Type B pancreatic cell (in vitro differentiated cells): Measurements from ENCODE around the gene NUDT3. TPM values are rescaled to one million over a fixed set of nuclear protein-coding genes. Genes with fewer than 3 reads are reported as not detected.

Experiments used
- DNase-seq: peaks from one replicate; pipeline ENCODE4 v3.0.0; 2021; ENCODE audit warnings: mixed read lengths; ENCODE audit not compliant: unreplicated experiment; ENCODE audit errors: extremely low spot score
- H3K27ac Mint-ChIP-seq: 2 replicates; pipeline ENCODE4 v1.8.0; 2021; ENCODE audit warnings: mild to moderate bottlenecking, mixed read lengths
- H3K27me3 Mint-ChIP-seq: 2 replicates; pipeline ENCODE4 v1.8.0; 2021; ENCODE audit warnings: mixed read lengths
- H3K36me3 Mint-ChIP-seq: 2 replicates; pipeline ENCODE4 v1.8.0; 2021; ENCODE audit warnings: mixed read lengths
- H3K4me1 Mint-ChIP-seq: one replicate; pipeline ENCODE4 v1.8.0; 2021; ENCODE audit warnings: mixed read lengths; ENCODE audit not compliant: unreplicated experiment
- H3K4me3 Mint-ChIP-seq: 2 replicates; pipeline ENCODE4 v1.8.0; 2021; ENCODE audit warnings: mild to moderate bottlenecking, mixed read lengths
- H3K9me3 Mint-ChIP-seq: 2 replicates; pipeline ENCODE4 v1.8.0; 2021; ENCODE audit warnings: mixed read lengths
- CTCF ChIP-seq: fragments of 200-600 bp; sonication (generic); conservative IDR thresholded peaks from 2 replicates; pipeline ENCODE4 v1.5.0; 2021; ENCODE audit warnings: antibody characterized with exemption, mild to moderate bottlenecking
- total RNA-seq: library from RNA; stranded (reverse); gene quantifications from 2 replicates; pipeline ENCODE4 v1.2.1, GENCODE V29; 2021; ENCODE audit warnings: low replicate concordance

Gene NUDT3
- total RNA-seq, 1 donor from 2014 or later: 31.9 TPM

- peak overlapping the region; percentile 98 for H3K4me3 Mint-ChIP-seq
- H3K36me3 Mint-ChIP-seq: peaks cover 29% of the 10 kb centered on the region
- H3K27me3 Mint-ChIP-seq: no peaks in the 10 kb centered on the region
- TF ChIP-seq CTCF: no peak
- DNase-seq: no peak
- peaks cover 21% of the 10 kb centered on the region for H3K4me1 Mint-ChIP-seq
- no peaks in the 10 kb centered on the region for H3K9me3 Mint-ChIP-seq
- H3K27ac Mint-ChIP-seq: peak overlapping the region; percentile 96
These were observed 32.0 kb upstream of the NUDT3 start for GRCh38 chr6:34424200-34425131.

- Mint-ChIP-seq H3K27ac (peak overlapping the region; percentile 31), H3K27me3 (no peaks in the 10 kb centered on the region), H3K4me1 (peaks cover 21% of the 10 kb centered on the region), H3K9me3 (no peaks in the 10 kb centered on the region), H3K4me3 (peak overlapping the region; percentile 98), H3K36me3 (peaks cover 33% of the 10 kb centered on the region)
- no peak for TF ChIP-seq CTCF
- no peak for DNase-seq
These were observed 30.8 kb upstream of the NUDT3 start for GRCh38 chr6:34423254-34423653.

- no peak for DNase-seq
- Mint-ChIP-seq H3K4me3 (no peak overlapping the region), H3K27me3 (no peaks in the 10 kb centered on the region), H3K9me3 (no peaks in the 10 kb centered on the region), H3K27ac (peak overlapping the region; percentile 9), H3K36me3 (peaks cover 45% of the 10 kb centered on the region), H3K4me1 (peaks cover 4% of the 10 kb centered on the region)
- no peak for TF ChIP-seq CTCF
These were observed 25.9 kb upstream of the NUDT3 start for GRCh38 chr6:34418367-34418766.

DNA sequence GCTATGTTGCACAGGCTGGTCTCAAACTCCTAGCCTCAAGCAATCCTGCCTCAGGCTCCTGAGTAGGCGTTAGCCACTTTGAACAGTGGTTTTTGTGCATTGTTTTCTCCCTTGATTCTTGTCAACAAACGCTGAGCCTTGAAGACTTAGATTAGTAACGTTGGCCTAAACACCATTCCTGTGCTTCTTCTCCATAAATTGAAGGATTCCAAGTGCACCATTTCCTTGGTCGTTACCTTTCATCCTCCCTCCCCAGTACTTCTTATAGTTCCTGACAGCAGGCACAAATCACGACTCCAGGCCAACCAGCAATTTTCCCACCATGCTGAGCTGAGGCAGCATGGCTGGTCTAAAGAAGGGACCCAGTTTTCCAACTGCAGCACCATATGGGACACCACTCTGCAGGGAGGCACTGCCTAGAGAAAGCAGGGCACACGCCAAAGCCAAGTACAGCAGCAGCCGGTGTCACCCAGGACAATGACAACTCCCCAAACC, 24.5 kb upstream of the NUDT3 start:
- Mint-ChIP-seq H3K9me3 (no peaks in the 10 kb centered on the region), H3K4me3 (no peak overlapping the region), H3K36me3 (peaks cover 43% of the 10 kb centered on the region), H3K27ac (peak overlapping the region; percentile 35), H3K4me1 (no peaks in the 10 kb centered on the region), H3K27me3 (no peaks in the 10 kb centered on the region)
- no peak for TF ChIP-seq CTCF
- DNase-seq: no peak

GRCh38 chr6:34414999-34415858, 22.8 kb upstream of the NUDT3 start:
- H3K9me3 Mint-ChIP-seq: no peaks in the 10 kb centered on the region
- peaks cover 38% of the 10 kb centered on the region for H3K36me3 Mint-ChIP-seq
- peak; percentile 64 for TF ChIP-seq CTCF
- DNase-seq: no peak
- H3K27me3 Mint-ChIP-seq: no peaks in the 10 kb centered on the region
- no peaks in the 10 kb centered on the region for H3K4me1 Mint-ChIP-seq
- H3K4me3 Mint-ChIP-seq: no peak overlapping the region
- H3K27ac Mint-ChIP-seq: peak overlapping the region; percentile 29
